Neuronal stem cell (in vitro differentiated cells): ENCODE measurements around the gene USP38.

Source experiments
- DNase-seq: peaks from one replicate; pipeline ENCODE4 v3.0.0-alpha.2; 2013; ENCODE audit warnings: low spot score
- H2AFZ ChIP-seq: one replicate; pipeline ENCODE4 v1.6.1; 2013; ENCODE audit warnings: mild to moderate bottlenecking, low read length, inconsistent platforms
- H2AK5ac ChIP-seq: 2 replicates; pipeline ENCODE4 v1.6.1; 2013; ENCODE audit warnings: low read depth, mild to moderate bottlenecking, inconsistent platforms, low read length, moderate library complexity, mixed read lengths
- H2BK120ac ChIP-seq: 2 replicates; pipeline ENCODE4 v1.6.1; 2013; ENCODE audit warnings: low read depth, mild to moderate bottlenecking, inconsistent platforms, low read length, moderate library complexity, mixed read lengths
- H2BK12ac ChIP-seq: one replicate; pipeline ENCODE4 v1.6.1; 2013; ENCODE audit warnings: low read length, inconsistent platforms
- H2BK15ac ChIP-seq: 2 replicates; pipeline ENCODE4 v1.6.1; 2013; ENCODE audit warnings: mild to moderate bottlenecking, low read length, inconsistent platforms, mixed read lengths
- H2BK5ac ChIP-seq: one replicate; pipeline ENCODE4 v1.6.1; 2013; ENCODE audit warnings: inconsistent platforms, mild to moderate bottlenecking, low read length, moderate library complexity
- H3K14ac ChIP-seq: one replicate; pipeline ENCODE4 v1.6.1; 2013; ENCODE audit warnings: low read length, inconsistent platforms
- H3K18ac ChIP-seq: 2 replicates; pipeline ENCODE4 v1.6.1; 2013; ENCODE audit warnings: low read length, inconsistent platforms
- H3K23ac ChIP-seq: 2 replicates; pipeline ENCODE4 v1.6.1; 2013; ENCODE audit warnings: low read depth, mild to moderate bottlenecking, mixed read lengths, low read length, inconsistent platforms; ENCODE audit not compliant: poor library complexity
- H3K27ac ChIP-seq: replicated peaks from 3 replicates; pipeline ENCODE4 v1.5.1; 2013; ENCODE audit warnings: low read length, inconsistent platforms
- H3K27me3 ChIP-seq, 3 experiments: 2 replicates each; pipeline ENCODE4 v1.6.1; 2013; ENCODE audit warnings: low read length in 3 of 3, mild to moderate bottlenecking in 2 of 3, inconsistent platforms in 1 of 3, low read depth in 1 of 3, mixed read lengths in 1 of 3, moderate library complexity in 1 of 3; ENCODE audit not compliant: control insufficient read depth in 3 of 3, insufficient read depth in 3 of 3
- H3K36me3 ChIP-seq, 2 donors: replicated peaks in 1 of 2; 2 replicates each; pipeline ENCODE4 v1.6.1; 2013; ENCODE audit warnings: low read length in 2 of 2; ENCODE audit not compliant: control insufficient read depth in 2 of 2, insufficient read depth in 2 of 2
- H3K4ac ChIP-seq: 2 replicates; pipeline ENCODE4 v1.6.1; 2013; ENCODE audit warnings: inconsistent platforms, mild to moderate bottlenecking, low read length, moderate library complexity
- H3K4me1 ChIP-seq, 2 donors: 1 replicate in 1 of 2; 2 replicates in 1 of 2; pipeline ENCODE4 v1.6.1; 2013; ENCODE audit warnings: low read length in 2 of 2, low read depth in 1 of 2; ENCODE audit not compliant: control insufficient read depth in 2 of 2, insufficient read depth in 1 of 2
- H3K4me2 ChIP-seq: one replicate; pipeline ENCODE4 v1.6.1; 2013; ENCODE audit warnings: mild to moderate bottlenecking, low read length, inconsistent platforms; ENCODE audit not compliant: insufficient read depth, poor library complexity, severe bottlenecking
- H3K4me3 ChIP-seq, 2 donors: 2 replicates each; pipeline ENCODE4 v1.5.1; 2013; ENCODE audit warnings: low read length in 2 of 2, mild to moderate bottlenecking in 2 of 2, inconsistent platforms in 1 of 2, moderate library complexity in 1 of 2
- H3K79me1 ChIP-seq: one replicate; pipeline ENCODE4 v1.6.1; 2013; ENCODE audit warnings: low read depth, mild to moderate bottlenecking, inconsistent platforms, low read length, moderate library complexity
- H3K9ac ChIP-seq: one replicate; pipeline ENCODE4 v1.6.1; 2013; ENCODE audit warnings: mild to moderate bottlenecking, low read depth, low read length, inconsistent platforms; ENCODE audit not compliant: poor library complexity
- H3K9me3 ChIP-seq, 2 donors: replicated peaks in 1 of 2; 2 replicates each; pipeline versions ENCODE3 to v1.6.1; 2013; ENCODE audit warnings: low read length in 2 of 2, mild to moderate bottlenecking in 2 of 2, inconsistent platforms in 1 of 2, low read depth in 1 of 2, mixed read lengths in 1 of 2, moderate library complexity in 1 of 2; ENCODE audit not compliant: control insufficient read depth in 2 of 2, insufficient read depth in 1 of 2
- H4K8ac ChIP-seq: one replicate; pipeline ENCODE4 v1.6.1; 2013; ENCODE audit warnings: low read depth, mild to moderate bottlenecking, inconsistent platforms, low read length, moderate library complexity
- H4K91ac ChIP-seq: one replicate; pipeline ENCODE4 v1.6.1; 2013; ENCODE audit warnings: low read length, low read depth, mild to moderate bottlenecking, inconsistent platforms; ENCODE audit not compliant: poor library complexity
- WGBS, 2 donors: extraction: QIAGEN DNeasy Blood & Tissue Kit; methylation state at CpG; one replicate each; pipeline ENCODE4 v1.1.7; 2013; ENCODE audit warnings: missing lambda C conversion rate in 2 of 2, mixed read lengths in 1 of 2; ENCODE audit not compliant: insufficient read length in 2 of 2, insufficient replicate concordance in 1 of 2; ENCODE audit errors: extremely low coverage in 2 of 2; 5-methylcytosine and 5-hydroxymethylcytosine counted together

Gene USP38

GRCh38 chr4:143196323-143196722 is 11.6 kb downstream of the USP38 start:
- H3K14ac ChIP-seq, result no peak overlapping the region
- H4K8ac ChIP-seq, result no peak overlapping the region
- no peak overlapping the region for H2AK5ac ChIP-seq
- H3K4me3 ChIP-seq, result no peak overlapping the region
- H3K4me1 ChIP-seq, result no peaks in the 10 kb centered on the region
- no peak overlapping the region for H3K4me2 ChIP-seq
- no peak overlapping the region for H2BK15ac ChIP-seq
- H3K36me3 ChIP-seq, result peaks cover 9 to 97% of the 10 kb centered on the region in 2 donors
- no CpG with 5 or more reads among the region's 2 CpGs for WGBS, 2 donors
- no peak overlapping the region for H3K18ac ChIP-seq
- H4K91ac ChIP-seq, result no peak overlapping the region
- no peak overlapping the region for H3K27ac ChIP-seq
- no peak overlapping the region for H2BK12ac ChIP-seq
- H2AFZ ChIP-seq, result no peak overlapping the region
- no peak overlapping the region for H2BK5ac ChIP-seq
- H2BK120ac ChIP-seq, result no peak overlapping the region
- H3K23ac ChIP-seq, result no peak overlapping the region
- H3K27me3 ChIP-seq, result no peaks in the 10 kb centered on the region
- peaks cover 1% of the 10 kb centered on the region for H3K79me1 ChIP-seq
- H3K4ac ChIP-seq, result no peak overlapping the region
- no peak overlapping the region for H3K9ac ChIP-seq
- no peak for DNase-seq
- H3K9me3 ChIP-seq, result no peaks in the 10 kb centered on the region

GRCh38 chr4:143199503-143199902 is 14.8 kb downstream of the USP38 start:
- H3K36me3 ChIP-seq, result peaks cover 12 to 93% of the 10 kb centered on the region in 2 donors
- no peak overlapping the region for H2BK120ac ChIP-seq
- no peak overlapping the region for H3K27ac ChIP-seq
- no peaks in the 10 kb centered on the region for H3K4me1 ChIP-seq
- no peak overlapping the region for H2BK5ac ChIP-seq
- H3K9me3 ChIP-seq, result no peaks in the 10 kb centered on the region
- H4K91ac ChIP-seq, result no peak overlapping the region
- no peak overlapping the region for H2AK5ac ChIP-seq
- no peak overlapping the region for H2BK15ac ChIP-seq
- H2AFZ ChIP-seq, result no peak overlapping the region
- H3K9ac ChIP-seq, result no peak overlapping the region
- no peak overlapping the region for H3K4me3 ChIP-seq
- H2BK12ac ChIP-seq, result no peak overlapping the region
- DNase-seq, result no peak
- no peaks in the 10 kb centered on the region for H3K27me3 ChIP-seq
- H3K14ac ChIP-seq, result no peak overlapping the region
- no peak overlapping the region for H4K8ac ChIP-seq
- no peak overlapping the region for H3K23ac ChIP-seq
- no peak overlapping the region for H3K18ac ChIP-seq
- no peak overlapping the region for H3K4ac ChIP-seq
- peaks cover 1% of the 10 kb centered on the region for H3K79me1 ChIP-seq
- no CpG with 5 or more reads among the region's 2 CpGs for WGBS, 2 donors
- no peak overlapping the region for H3K4me2 ChIP-seq

- no peak for DNase-seq
- Histone ChIP-seq H2BK120ac (no peak overlapping the region), H2AK5ac (no peak overlapping the region)
Measured at GRCh38 chr4:143202824-143203223, 18.1 kb downstream of the USP38 start.

GRCh38 chr4:143203577-143203976 is 18.9 kb downstream of the USP38 start:
- no peak overlapping the region for H3K18ac ChIP-seq
- H3K9me3 ChIP-seq, result no peaks in the 10 kb centered on the region
- no peak overlapping the region for H3K4me3 ChIP-seq
- H3K14ac ChIP-seq, result no peak overlapping the region
- no peak overlapping the region for H2AFZ ChIP-seq
- no peak overlapping the region for H2BK5ac ChIP-seq
- no peak overlapping the region for H2BK12ac ChIP-seq
- H3K23ac ChIP-seq, result no peak overlapping the region
- no peaks in the 10 kb centered on the region for H3K27me3 ChIP-seq
- no peak overlapping the region for H2BK120ac ChIP-seq
- H4K91ac ChIP-seq, result no peak overlapping the region
- no peak overlapping the region for H3K27ac ChIP-seq
- H3K4ac ChIP-seq, result no peak overlapping the region
- no peak overlapping the region for H3K4me2 ChIP-seq
- H4K8ac ChIP-seq, result no peak overlapping the region
- H2BK15ac ChIP-seq, result no peak overlapping the region
- no peak overlapping the region for H2AK5ac ChIP-seq
- WGBS, 2 donors, result no CpG with 5 or more reads among the region's 1 CpG
- no peak for DNase-seq
- H3K4me1 ChIP-seq, result no peaks in the 10 kb centered on the region
- no peak overlapping the region for H3K9ac ChIP-seq
- no peaks in the 10 kb centered on the region for H3K79me1 ChIP-seq
- peaks cover 7 to 86% of the 10 kb centered on the region in 2 donors for H3K36me3 ChIP-seq

More at GRCh38 chr4:143202824-143203223, 18.1 kb downstream of the USP38 start:
- Histone ChIP-seq H3K27ac (no peak overlapping the region), H3K14ac (no peak overlapping the region), H3K4me1 (no peaks in the 10 kb centered on the region), H4K91ac (no peak overlapping the region), H3K27me3 (no peaks in the 10 kb centered on the region), H4K8ac (no peak overlapping the region), H3K4me3 (no peak overlapping the region), H2BK5ac (no peak overlapping the region), H3K4ac (no peak overlapping the region), H2BK12ac (no peak overlapping the region), H3K36me3 (peaks cover 7 to 91% of the 10 kb centered on the region in 2 donors), H2BK15ac (no peak overlapping the region), H3K79me1 (peaks cover 1% of the 10 kb centered on the region), H3K23ac (no peak overlapping the region), H3K9ac (no peak overlapping the region), H2AFZ (no peak overlapping the region), H3K18ac (no peak overlapping the region), H3K4me2 (no peak overlapping the region), H3K9me3 (no peaks in the 10 kb centered on the region)
- WGBS, 2 donors, result no CpG with 5 or more reads among the region's 1 CpG
